KMS-11 (cell line): ENCODE data around the gene ANK3.

ENCODE experiments used
- H2AFZ ChIP-seq: fragments of 200-600 bp; sonication (generic); 2 replicates; pipeline ENCODE4 v1.6.1; 2016; ENCODE audit warnings: antibody characterized with exemption, mixed run types, low read depth
- H3K27ac ChIP-seq: fragments of 200-600 bp; sonication (generic); 2 replicates; pipeline ENCODE4 v1.6.1; 2016; ENCODE audit warnings: mild to moderate bottlenecking, mixed run types
- H3K27me3 ChIP-seq: fragments of 200-600 bp; sonication (generic); 2 replicates; pipeline ENCODE4 v1.6.1; 2017; ENCODE audit warnings: mild to moderate bottlenecking, low read depth, mixed run types, moderate library complexity; ENCODE audit not compliant: insufficient read depth
- H3K36me3 ChIP-seq: fragments of 200-600 bp; sonication (generic); 2 replicates; pipeline ENCODE4 v1.6.1; 2017; ENCODE audit warnings: mild to moderate bottlenecking, mixed run types; ENCODE audit not compliant: insufficient read depth
- H3K4me1 ChIP-seq: fragments of 200-600 bp; sonication (generic); 2 replicates; pipeline ENCODE4 v1.6.1; 2016; ENCODE audit warnings: mild to moderate bottlenecking, low read depth, mixed run types; ENCODE audit not compliant: poor library complexity, severe bottlenecking
- H3K4me2 ChIP-seq: fragments of 200-600 bp; sonication (generic); 2 replicates; pipeline ENCODE4 v1.7.0; 2016; ENCODE audit warnings: mild to moderate bottlenecking, mixed run types
- H3K4me3 ChIP-seq: fragments of 200-600 bp; sonication (generic); IDR thresholded peaks from 2 replicates; pipeline ENCODE4 v1.6.1; 2017; ENCODE audit warnings: low read depth, low read length, mixed read lengths; ENCODE audit not compliant: insufficient read depth
- H3K79me2 ChIP-seq: fragments of 200-600 bp; sonication (generic); 2 replicates; pipeline ENCODE4 v1.6.1; 2016; ENCODE audit warnings: low read depth, mixed run types; ENCODE audit not compliant: insufficient read depth
- H3K9ac ChIP-seq: fragments of 200-600 bp; sonication (generic); 2 replicates; pipeline ENCODE4 v1.6.1; 2016; ENCODE audit warnings: mild to moderate bottlenecking, mixed run types
- H4K20me1 ChIP-seq: fragments of 200-600 bp; sonication (generic); 2 replicates; pipeline ENCODE4 v1.6.1; 2016; ENCODE audit warnings: mild to moderate bottlenecking, mixed run types; ENCODE audit not compliant: insufficient read depth
- TF ChIP-seq, protein P1 (sequence below): fragments of 200-600 bp; sonication (generic); conservative IDR thresholded peaks from 2 replicates; pipeline ENCODE4 v1.6.1; 2017; ENCODE audit warnings: low read depth, mild to moderate bottlenecking, antibody characterized with exemption, low read length, moderate library complexity, mixed read lengths

ANK3 gene

DNA sequence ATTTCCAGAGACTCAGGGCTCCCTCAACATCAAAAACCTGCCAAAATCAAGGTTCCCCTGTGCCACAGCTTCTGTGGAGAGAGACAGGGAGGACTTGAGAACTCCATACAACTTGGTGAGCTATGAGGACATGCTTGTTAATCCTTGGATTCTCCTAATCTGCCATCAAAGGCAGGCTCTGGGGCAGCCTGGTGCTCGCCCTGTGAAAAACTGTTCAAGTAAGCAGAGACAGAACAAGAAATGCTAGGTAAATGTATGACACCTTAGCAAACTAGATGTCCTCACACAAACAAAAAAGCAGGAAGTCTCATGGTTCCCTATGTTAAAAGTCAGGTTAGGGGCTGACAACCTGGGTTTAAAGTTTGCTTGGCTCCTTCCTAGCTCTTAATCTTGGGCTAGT, 73.6 kb downstream of the ANK3 start:
- H2AFZ ChIP-seq: no peak overlapping the region
- peaks cover 9% of the 10 kb centered on the region for H3K4me1 ChIP-seq
- no peak overlapping the region for H3K4me3 ChIP-seq
- no peak overlapping the region for H3K27ac ChIP-seq
- H3K9ac ChIP-seq: no peak overlapping the region
- no peak overlapping the region for H3K4me2 ChIP-seq
- peaks cover 94% of the 10 kb centered on the region for H3K79me2 ChIP-seq
- peaks cover 5% of the 10 kb centered on the region; the same call in 1 of the 2 replicates for H3K36me3 ChIP-seq
- TF ChIP-seq, protein P1, sequence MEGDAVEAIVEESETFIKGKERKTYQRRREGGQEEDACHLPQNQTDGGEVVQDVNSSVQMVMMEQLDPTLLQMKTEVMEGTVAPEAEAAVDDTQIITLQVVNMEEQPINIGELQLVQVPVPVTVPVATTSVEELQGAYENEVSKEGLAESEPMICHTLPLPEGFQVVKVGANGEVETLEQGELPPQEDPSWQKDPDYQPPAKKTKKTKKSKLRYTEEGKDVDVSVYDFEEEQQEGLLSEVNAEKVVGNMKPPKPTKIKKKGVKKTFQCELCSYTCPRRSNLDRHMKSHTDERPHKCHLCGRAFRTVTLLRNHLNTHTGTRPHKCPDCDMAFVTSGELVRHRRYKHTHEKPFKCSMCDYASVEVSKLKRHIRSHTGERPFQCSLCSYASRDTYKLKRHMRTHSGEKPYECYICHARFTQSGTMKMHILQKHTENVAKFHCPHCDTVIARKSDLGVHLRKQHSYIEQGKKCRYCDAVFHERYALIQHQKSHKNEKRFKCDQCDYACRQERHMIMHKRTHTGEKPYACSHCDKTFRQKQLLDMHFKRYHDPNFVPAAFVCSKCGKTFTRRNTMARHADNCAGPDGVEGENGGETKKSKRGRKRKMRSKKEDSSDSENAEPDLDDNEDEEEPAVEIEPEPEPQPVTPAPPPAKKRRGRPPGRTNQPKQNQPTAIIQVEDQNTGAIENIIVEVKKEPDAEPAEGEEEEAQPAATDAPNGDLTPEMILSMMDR: no peak
- no peaks in the 10 kb centered on the region for H3K27me3 ChIP-seq
- H4K20me1 ChIP-seq: peaks cover 60% of the 10 kb centered on the region

DNA sequence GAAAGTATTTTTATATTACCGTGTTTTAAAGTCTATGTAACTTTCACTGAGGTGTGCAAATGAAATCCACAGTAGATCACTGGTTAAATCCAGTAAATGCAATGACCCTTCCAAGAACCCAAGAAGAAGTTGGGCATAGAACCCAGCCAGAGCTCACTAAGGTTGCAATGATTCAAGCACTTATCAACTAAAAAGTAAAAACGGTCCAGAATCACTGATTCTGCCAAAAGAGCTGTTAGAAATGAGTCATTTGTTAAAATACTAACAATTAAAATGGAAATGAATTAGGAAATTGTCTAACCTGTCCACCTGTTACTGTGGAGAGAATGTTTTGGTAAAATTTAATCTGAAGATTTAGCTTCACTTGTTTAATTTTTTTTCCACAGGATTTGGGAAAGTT, 74.4 kb downstream of the ANK3 start:
- H3K4me3 ChIP-seq: no peak overlapping the region
- peaks cover 5% of the 10 kb centered on the region; the same call in 1 of the 2 replicates for H3K36me3 ChIP-seq
- TF ChIP-seq, protein P1: no peak
- no peak overlapping the region for H2AFZ ChIP-seq
- H3K27ac ChIP-seq: no peak overlapping the region
- peaks cover 5% of the 10 kb centered on the region for H3K4me1 ChIP-seq
- H3K4me2 ChIP-seq: no peak overlapping the region
- no peak overlapping the region for H3K9ac ChIP-seq
- peaks cover 94% of the 10 kb centered on the region for H3K79me2 ChIP-seq
- H4K20me1 ChIP-seq: peaks cover 53% of the 10 kb centered on the region
- no peaks in the 10 kb centered on the region for H3K27me3 ChIP-seq

DNA sequence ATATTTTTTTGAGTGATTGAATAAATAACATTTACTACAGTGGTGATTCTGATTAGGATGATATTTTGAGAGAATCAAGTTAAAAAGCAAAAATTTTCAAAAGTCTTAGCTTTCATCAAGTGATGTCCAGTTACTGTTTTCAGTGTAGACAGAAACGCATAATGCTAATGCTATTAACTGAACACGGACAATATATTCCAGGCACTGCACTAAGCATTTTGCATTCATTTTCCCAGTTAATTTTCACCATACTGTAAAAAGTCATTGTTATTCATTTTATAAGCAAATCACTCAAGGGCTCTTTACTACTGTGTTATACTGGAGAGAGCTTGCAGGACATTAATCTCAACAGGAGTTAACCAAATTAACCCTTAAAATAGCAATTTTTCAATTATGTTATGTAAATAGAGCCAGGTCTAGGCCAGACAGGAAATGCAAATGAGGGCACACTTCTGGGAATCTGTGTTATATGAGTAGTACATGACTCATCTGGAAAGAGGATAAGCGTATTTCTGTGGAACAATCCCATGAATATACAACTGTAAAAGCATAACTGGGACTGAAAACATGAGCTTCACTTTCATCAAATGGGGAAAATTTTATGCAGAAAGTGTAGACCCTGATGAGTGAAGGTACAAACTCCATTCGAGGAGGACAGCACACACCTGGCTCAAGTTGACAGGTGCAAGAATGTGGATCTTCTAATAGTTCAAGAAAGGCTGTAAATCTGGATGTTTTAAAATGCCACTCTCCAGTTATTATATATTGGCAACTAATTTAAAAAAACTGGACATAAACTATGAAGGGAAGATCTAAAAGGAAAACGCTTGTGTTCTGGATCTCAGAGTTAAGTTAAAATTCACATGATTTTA, 75.4 kb downstream of the ANK3 start:
- TF ChIP-seq, protein P1: no peak
- Histone ChIP-seq H3K27ac (no peak overlapping the region), H2AFZ (no peak overlapping the region), H3K4me2 (no peak overlapping the region), H4K20me1 (peaks cover 48% of the 10 kb centered on the region), H3K27me3 (no peaks in the 10 kb centered on the region), H3K9ac (no peak overlapping the region), H3K79me2 (peaks cover 94% of the 10 kb centered on the region), H3K36me3 (peaks cover 5% of the 10 kb centered on the region; the same call in 1 of the 2 replicates), H3K4me1 (peaks cover 5% of the 10 kb centered on the region), H3K4me3 (no peak overlapping the region)

DNA sequence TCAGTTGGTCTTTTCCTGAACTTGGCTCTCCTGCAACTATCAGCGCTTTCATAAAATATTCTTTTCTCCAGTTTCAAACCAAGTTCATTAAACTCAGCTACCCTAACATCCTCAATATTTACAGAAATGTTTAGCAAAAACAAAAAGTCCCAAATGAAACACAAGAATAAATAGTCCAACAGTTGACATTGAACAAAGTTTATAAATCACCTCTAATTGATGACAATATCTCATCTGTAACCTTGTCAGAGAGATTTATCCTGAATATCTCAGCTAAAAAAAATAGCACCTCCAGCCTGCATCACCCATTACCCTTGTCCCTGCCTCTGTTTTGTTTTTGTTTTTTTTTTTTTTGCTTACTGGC, 76.1 kb downstream of the ANK3 start:
- peaks cover 47% of the 10 kb centered on the region for H4K20me1 ChIP-seq
- peaks cover 94% of the 10 kb centered on the region for H3K79me2 ChIP-seq
- H3K36me3 ChIP-seq: peaks cover 5% of the 10 kb centered on the region; the same call in 1 of the 2 replicates
- H2AFZ ChIP-seq: no peak overlapping the region
- H3K4me1 ChIP-seq: peaks cover 5% of the 10 kb centered on the region
- H3K27ac ChIP-seq: no peak overlapping the region
- TF ChIP-seq, protein P1: no peak
- no peak overlapping the region for H3K4me2 ChIP-seq
- H3K9ac ChIP-seq: no peak overlapping the region
- H3K27me3 ChIP-seq: no peaks in the 10 kb centered on the region
- no peak overlapping the region for H3K4me3 ChIP-seq
